Esophagus mucosa (tissue), 1 donor: Measurements from ENCODE around the gene YY1. TPM values are rescaled to one million over a fixed set of nuclear protein-coding genes. Genes with fewer than 3 reads are reported as not detected.
"Not testable (repeated sequence)": the region's sequence is repeated elsewhere in the genome, so short reads cannot be mapped to it uniquely, and the experiment has no call there.

Source experiments
- ATAC-seq: fragments of 200-7000 bp; cut with Tn5 transposase; one replicate; pipeline ENCODE4 v1.9.1; 2020
- total RNA-seq: library from RNA; stranded (reverse); gene quantifications from one replicate; pipeline ENCODE4 v1.2.4, GENCODE V29; 2023
- donor health status: DM: yes; HTN: yes; CAD: no.

Gene YY1
- total RNA-seq, result 44.5 TPM

- ATAC-seq, result peak; percentile 91
Observed at GRCh38 chr14:100238419-100239210, at the start of gene YY1. TSS of gene YY1 (plus strand) at chr14:100239144. CDS start at chr14:100239245, 101 bp downstream.

GRCh38 chr14:100190126-100190525, 48.8 kb upstream of the YY1 start:
- no peak for ATAC-seq

GRCh38 chr14:100191584-100192249, 47.2 kb upstream of the YY1 start:
- ATAC-seq, result no peak

GRCh38 chr14:100192250-100192671, 46.7 kb upstream of the YY1 start:
- ATAC-seq, result peak; percentile 0

GRCh38 chr14:100192672-100193416, 46.1 kb upstream of the YY1 start:
- ATAC-seq, result peak; percentile 100

GRCh38 chr14:100193417-100194357, 45.3 kb upstream of the YY1 start:
- no peak for ATAC-seq

GRCh38 chr14:100199240-100199860, 39.6 kb upstream of the YY1 start:
- ATAC-seq, result peak; percentile 41

- no peak for ATAC-seq
Observed at GRCh38 chr14:100200311-100200710, 38.6 kb upstream of the YY1 start.

- ATAC-seq, result peak; percentile 12
Observed at GRCh38 chr14:100201701-100202100, 37.2 kb upstream of the YY1 start.

- no peak for ATAC-seq
Observed at GRCh38 chr14:100202712-100203111, 36.2 kb upstream of the YY1 start.

- ATAC-seq, result no peak
Observed at GRCh38 chr14:100203146-100203545, 35.8 kb upstream of the YY1 start.

GRCh38 chr14:100203962-100204834, 34.7 kb upstream of the YY1 start:
- no peak for ATAC-seq

- ATAC-seq, result not testable (repeated sequence)
Observed at GRCh38 chr14:100204835-100205167, 34.1 kb upstream of the YY1 start.

- ATAC-seq, result not testable (repeated sequence)
Observed at GRCh38 chr14:100207588-100207987, 31.4 kb upstream of the YY1 start.

- ATAC-seq, result not testable (repeated sequence)
Observed at GRCh38 chr14:100208136-100208535, 30.8 kb upstream of the YY1 start.

GRCh38 chr14:100211366-100211765, 27.6 kb upstream of the YY1 start:
- ATAC-seq, result no peak

GRCh38 chr14:100211893-100212292, 27.1 kb upstream of the YY1 start:
- no peak for ATAC-seq

GRCh38 chr14:100212476-100213333, 26.2 kb upstream of the YY1 start:
- no peak for ATAC-seq

- no peak for ATAC-seq
Observed at GRCh38 chr14:100213587-100213955, 25.4 kb upstream of the YY1 start.
